Embryonic facial prominence (tissue), 1 donor: ENCODE data around the gene THEM5.
"Not testable (repeated sequence)": the region's sequence is repeated elsewhere in the genome, so short reads cannot be mapped to it uniquely, and the experiment has no call there.

Source experiments
- DNase-seq: peaks from one replicate; pipeline ENCODE4 v3.0.0-alpha.2; 2016; ENCODE audit errors: extremely low spot score

The THEM5 gene

GRCh38 chr1:151867765-151868411, 14.4 kb upstream of the THEM5 start:
- no peak for DNase-seq

GRCh38 chr1:151867321-151867720, 13.8 kb upstream of the THEM5 start:
- no peak for DNase-seq

- no peak for DNase-seq
These were observed 10.9 kb upstream of the THEM5 start for GRCh38 chr1:151864411-151864810.

GRCh38 chr1:151862604-151863003, 9.1 kb upstream of the THEM5 start:
- no peak for DNase-seq

- no peak for DNase-seq
These were observed 7.1 kb upstream of the THEM5 start for GRCh38 chr1:151860504-151861187.

- DNase-seq = no peak
These were observed 6.4 kb upstream of the THEM5 start for GRCh38 chr1:151859891-151860293.

DNA sequence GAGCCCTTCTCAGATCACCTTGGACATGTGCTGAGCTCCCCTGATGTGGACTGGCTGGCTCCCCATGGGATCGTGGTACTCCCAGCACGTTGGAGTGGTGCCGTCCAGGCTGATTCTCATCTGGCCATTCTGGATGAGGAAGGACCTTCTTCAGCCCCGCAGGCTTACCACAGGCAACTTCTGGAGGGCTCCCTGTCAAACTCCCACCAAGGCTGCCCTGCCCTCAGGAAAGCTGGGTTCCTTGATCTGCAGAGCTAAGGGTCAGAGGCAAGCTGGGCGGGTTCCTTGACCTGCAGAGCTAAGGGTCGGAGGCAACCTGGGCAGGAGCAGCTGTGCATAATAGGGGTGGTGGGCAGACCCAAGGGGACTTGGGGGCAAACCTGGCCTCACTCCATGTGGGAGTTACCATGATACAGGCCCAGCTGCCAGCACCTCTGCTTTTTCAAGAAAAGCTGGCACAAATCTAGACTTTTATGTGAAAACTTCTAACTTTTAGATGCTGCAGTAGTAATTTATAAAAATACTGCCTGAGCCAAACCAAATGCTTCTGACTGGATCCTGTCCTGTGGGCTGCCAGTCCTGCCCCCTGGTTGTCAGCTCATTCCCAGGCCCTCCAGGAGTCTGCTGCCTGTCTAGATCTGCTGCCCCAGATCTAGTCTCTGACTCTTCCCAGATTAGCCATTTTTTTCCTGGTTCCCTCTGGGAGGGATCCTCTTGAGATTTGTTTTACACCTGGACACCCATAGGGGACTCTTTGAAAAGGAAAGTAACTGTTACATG, 5.6 kb upstream of the THEM5 start:
- no peak for DNase-seq

- no peak for DNase-seq
These were observed 4.7 kb upstream of the THEM5 start for GRCh38 chr1:151858030-151858746.

- DNase-seq = no peak
These were observed 2.4 kb upstream of the THEM5 start for GRCh38 chr1:151855933-151856332.

DNA sequence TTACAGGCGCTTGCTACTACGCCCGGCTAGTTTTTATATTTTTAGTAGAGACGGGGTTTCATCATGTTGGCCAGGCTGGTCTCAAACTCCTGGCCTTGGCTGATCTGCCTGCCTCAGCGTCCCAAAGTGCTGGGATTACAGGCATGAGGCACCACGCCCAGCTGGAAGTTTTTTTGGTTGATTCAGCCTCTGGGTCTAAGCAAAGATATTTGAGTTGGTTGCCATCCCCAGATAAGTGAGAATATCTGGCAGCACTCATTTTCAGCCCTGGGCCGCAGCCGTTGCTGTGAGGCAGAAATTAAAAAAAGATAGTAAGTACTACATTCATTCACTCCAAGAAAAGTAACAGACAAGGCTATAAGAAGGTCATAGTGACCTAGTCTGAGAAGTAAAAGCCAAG, 2.0 kb upstream of the THEM5 start:
- not testable (repeated sequence) for DNase-seq

- no peak for DNase-seq
These were observed 1.1 kb upstream of the THEM5 start for GRCh38 chr1:151854658-151855057.

GRCh38 chr1:151852733-151853132, 779 bp downstream of the THEM5 start:
- DNase-seq = no peak

GRCh38 chr1:151851886-151852285, 1.6 kb downstream of the THEM5 start:
- DNase-seq = no peak

DNA sequence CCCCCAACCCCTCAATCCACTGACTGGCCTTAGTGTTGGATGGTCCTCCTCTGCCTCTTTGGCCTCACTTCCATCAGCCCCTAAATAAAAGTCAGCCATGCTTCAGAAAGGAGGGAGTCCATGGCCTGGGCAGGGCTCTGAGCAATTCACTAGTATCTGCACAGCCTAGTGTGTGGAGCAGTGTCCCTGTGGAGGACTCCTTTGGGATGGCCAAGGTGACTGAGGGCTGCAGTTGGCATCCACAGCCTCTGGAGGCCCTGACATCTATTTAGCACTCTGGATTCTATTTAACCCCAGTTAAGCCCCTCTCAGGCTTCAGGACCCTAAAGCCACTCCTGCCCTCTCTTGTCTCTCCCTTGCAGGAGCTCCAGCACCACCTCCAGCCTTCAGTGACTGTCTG, 3.6 kb downstream of the THEM5 start:
- no peak for DNase-seq

DNA sequence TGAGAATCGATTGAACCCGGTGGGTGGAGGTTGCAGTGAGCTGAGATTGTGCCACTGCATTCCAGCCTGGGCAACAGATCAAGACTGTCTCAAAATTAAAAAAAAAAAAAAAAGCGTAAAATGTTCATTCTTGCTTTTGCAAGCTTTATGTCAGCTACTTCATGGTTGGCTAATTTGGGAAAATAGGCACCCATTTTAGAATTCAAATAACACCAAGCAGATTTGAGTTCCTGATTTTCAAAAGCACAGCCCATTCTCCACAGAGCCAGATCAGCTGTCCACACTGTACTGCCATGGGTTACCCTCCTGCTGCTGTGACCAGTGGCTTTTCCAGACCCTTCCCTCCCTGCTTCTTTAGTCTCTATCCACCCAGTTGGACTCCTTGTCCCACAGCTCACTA, 4.4 kb downstream of the THEM5 start:
- no peak for DNase-seq

GRCh38 chr1:151847867-151848596, 5.5 kb downstream of the THEM5 start:
- no peak for DNase-seq

- no peak for DNase-seq
These were observed 6.8 kb downstream of the THEM5 start for GRCh38 chr1:151846686-151847237.

- DNase-seq = no peak
These were observed 7.4 kb downstream of the THEM5 start for GRCh38 chr1:151846062-151846568.

DNA sequence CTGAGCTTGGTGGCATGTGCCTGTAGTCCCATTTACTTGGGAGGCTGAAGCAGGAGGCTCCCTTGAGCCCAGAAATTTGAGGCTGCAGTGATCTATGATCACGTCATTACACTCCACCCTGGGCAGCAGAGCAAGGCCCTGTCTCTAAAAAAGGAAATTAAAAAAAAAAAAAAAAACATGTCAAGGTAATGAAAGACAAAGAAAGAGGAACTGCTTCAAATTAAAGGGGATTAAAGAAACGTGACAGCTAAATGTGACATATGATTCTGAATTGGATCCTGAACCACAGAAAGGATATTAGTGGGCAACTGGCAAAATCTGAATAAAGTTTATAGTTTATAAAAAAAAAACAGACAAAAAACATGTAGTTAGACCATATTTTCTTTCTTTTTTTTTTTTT, 10.1 kb downstream of the THEM5 start:
- DNase-seq = no peak

DNA sequence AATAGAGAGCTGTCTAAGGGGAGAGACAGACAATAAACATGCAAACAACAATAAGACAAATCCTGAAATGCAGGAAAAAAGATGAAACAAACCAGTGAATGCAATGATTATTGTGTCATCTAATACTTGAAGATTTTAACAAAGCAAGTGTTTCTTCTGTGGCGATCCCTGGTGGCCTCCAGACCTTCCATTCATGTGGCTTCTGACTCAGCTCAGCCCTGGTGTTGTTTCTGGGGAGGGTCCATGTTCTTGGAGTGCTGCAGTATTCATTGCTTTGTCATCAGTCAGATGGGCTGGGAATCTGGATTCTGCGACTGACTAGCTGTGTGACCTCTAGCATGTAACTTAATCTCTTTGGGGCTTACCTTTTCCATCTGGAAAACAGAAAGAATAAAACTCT, 12.4 kb downstream of the THEM5 start:
- no peak for DNase-seq

DNA sequence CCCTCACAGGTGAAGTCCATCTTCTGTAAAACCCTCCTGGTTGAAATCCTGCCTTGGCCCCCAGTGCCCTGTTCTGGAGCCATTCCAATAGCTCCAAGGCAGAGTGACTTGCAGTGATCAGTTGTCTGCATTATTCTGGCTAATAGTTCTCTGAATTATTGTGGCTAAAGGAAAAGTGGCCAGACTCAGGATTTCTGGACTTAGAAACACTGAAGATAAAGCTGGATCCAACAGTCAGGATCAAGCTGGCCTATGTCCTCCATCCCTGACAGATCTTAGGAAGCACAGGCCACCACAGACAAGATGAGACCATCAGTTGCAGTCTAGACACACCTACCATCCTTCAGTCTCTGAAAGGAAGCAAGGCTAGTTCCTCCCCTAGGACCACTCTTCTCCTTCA, 13.1 kb downstream of the THEM5 start:
- DNase-seq = no peak
